GM23248 (cell line): Measurements from ENCODE around the gene ATF6.

Experiments
- EZH2 ChIP-seq: fragments of 200-600 bp; sonication (generic); IDR thresholded peaks from 2 replicates; pipeline ENCODE4 v1.6.1; 2018; ENCODE audit warnings: antibody characterized with exemption, mild to moderate bottlenecking; ENCODE audit not compliant: insufficient read depth, poor library complexity, severe bottlenecking
- EZH2phosphoT487 ChIP-seq: fragments of 200-600 bp; sonication (generic); IDR thresholded peaks from 2 replicates; pipeline ENCODE4 v1.6.1; 2018; ENCODE audit warnings: antibody characterized with exemption, moderate library complexity, mild to moderate bottlenecking, low read depth; ENCODE audit not compliant: insufficient read depth

GRCh38 chr1:161910604-161911003, 144.5 kb downstream of the ATF6 start:
- TF ChIP-seq EZH2, result no peak
- no peak for TF ChIP-seq EZH2phosphoT487
